Breast epithelium (tissue), 4 donors: ENCODE results near the gene HBS1L. TPM values are rescaled to one million over a fixed set of nuclear protein-coding genes. Genes with fewer than 3 reads are reported as not detected.

Source experiments
- DNase-seq, 2 donors: peaks; one replicate each; pipeline ENCODE4 v3.0.0-alpha.2; 2019; ENCODE audit warnings: low spot score in 2 of 2
- H3K27ac ChIP-seq, 2 donors: fragments of 200-600 bp; sonication (generic) in 1 of 2; one replicate each; pipeline ENCODE4 v1.5.1; 2016 to 2019; ENCODE audit warnings: mild to moderate bottlenecking in 1 of 2
- H3K27me3 ChIP-seq, 2 donors: fragments of 200-600 bp; sonication (generic) in 1 of 2; one replicate each; pipeline versions ENCODE4 v1.5.1 to v1.6.0; 2017 to 2019; ENCODE audit warnings: control low read depth in 1 of 2, mild to moderate bottlenecking in 1 of 2
- H3K36me3 ChIP-seq: fragments of 200-600 bp; one replicate; pipeline ENCODE4 v1.5.1; 2019
- H3K4me1 ChIP-seq, 2 donors: fragments of 200-600 bp; sonication (generic); one replicate each; pipeline ENCODE4 v1.5.1; 2016 to 2019; ENCODE audit warnings: control low read depth in 1 of 2
- H3K4me3 ChIP-seq, 3 donors: fragments of 200-600 bp; sonication (generic); 1 replicate in 2 of 3; 2 replicates in 1 of 3; pipeline ENCODE4 v1.5.1; 2016 to 2019; ENCODE audit warnings: mild to moderate bottlenecking in 3 of 3, moderate library complexity in 2 of 3
- H3K9me3 ChIP-seq, 2 donors: fragments of 200-600 bp; sonication (generic) in 1 of 2; one replicate each; pipeline ENCODE4 v1.5.1; 2016 to 2019; ENCODE audit warnings: control low read depth in 1 of 2
- POLR2A ChIP-seq: fragments of 450-650 bp; IDR thresholded peaks from one replicate; pipeline ENCODE4 v1.6.1; 2016; ENCODE audit warnings: antibody characterized with exemption, mild to moderate bottlenecking, moderate library complexity
- POLR2AphosphoS5 ChIP-seq, 3 donors: sonication (generic); formaldehyde crosslinking; IDR thresholded peaks; one replicate each; pipeline ENCODE4 v1.6.1; 2017; ENCODE audit warnings: antibody characterized with exemption in 3 of 3
- intact Hi-C: fragments of 100-400 bp; cut with DNase I; formaldehyde crosslinking; loops from one replicate; pipeline ENCODE4 v1.15.1; 2023; ENCODE audit warnings: low total_unique reads
- total RNA-seq, 3 donors: library from RNA; depleted of rRNA; stranded (reverse); fragments of >200 nt; gene quantifications; one replicate each; pipeline ENCODE4 v1.1.0, GENCODE V29; 2016
- TF ChIP-seq, protein P1 (sequence below), 3 donors: fragments of 450-650 bp; IDR thresholded peaks; one replicate each; pipeline ENCODE4 v1.5.1; 2016 to 2017; ENCODE audit warnings: antibody characterized with exemption in 3 of 3, mild to moderate bottlenecking in 3 of 3, moderate library complexity in 3 of 3

Gene HBS1L
- total RNA-seq, 3 donors from 2014 or later, result 42.0 to 55.5 (median 52.0) TPM

DNA sequence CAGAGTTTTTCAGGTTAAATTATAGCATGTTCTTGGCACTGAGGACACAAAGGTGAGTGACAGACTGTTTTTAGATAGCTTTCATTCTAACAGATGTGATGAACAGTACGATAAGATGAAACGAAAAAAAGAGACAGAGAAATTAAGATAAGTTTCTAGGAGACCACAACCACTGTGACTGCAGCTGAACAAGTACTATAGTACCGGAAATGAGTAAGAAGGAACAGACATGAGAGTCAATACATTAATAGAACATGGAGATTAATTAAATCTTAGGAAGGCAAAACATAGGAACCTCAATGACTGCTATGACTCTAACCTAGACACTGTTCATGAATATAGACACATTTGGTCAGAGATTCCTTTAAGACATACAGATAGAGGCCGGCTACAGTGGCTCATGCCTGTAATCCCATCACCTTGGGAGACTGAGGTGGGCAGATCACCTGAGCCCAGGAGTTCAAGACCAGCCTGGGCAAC, 40.2 kb downstream of the HBS1L start:
- H3K4me1 ChIP-seq, result no peaks in the 10 kb centered on the region
- no peak overlapping the region for H3K4me3 ChIP-seq
- no peaks in the 10 kb centered on the region for H3K36me3 ChIP-seq
- no peaks in the 10 kb centered on the region for H3K27me3 ChIP-seq
- DNase-seq, result no peak
- intact Hi-C loops, result no loop called here
- TF ChIP-seq, protein P1, sequence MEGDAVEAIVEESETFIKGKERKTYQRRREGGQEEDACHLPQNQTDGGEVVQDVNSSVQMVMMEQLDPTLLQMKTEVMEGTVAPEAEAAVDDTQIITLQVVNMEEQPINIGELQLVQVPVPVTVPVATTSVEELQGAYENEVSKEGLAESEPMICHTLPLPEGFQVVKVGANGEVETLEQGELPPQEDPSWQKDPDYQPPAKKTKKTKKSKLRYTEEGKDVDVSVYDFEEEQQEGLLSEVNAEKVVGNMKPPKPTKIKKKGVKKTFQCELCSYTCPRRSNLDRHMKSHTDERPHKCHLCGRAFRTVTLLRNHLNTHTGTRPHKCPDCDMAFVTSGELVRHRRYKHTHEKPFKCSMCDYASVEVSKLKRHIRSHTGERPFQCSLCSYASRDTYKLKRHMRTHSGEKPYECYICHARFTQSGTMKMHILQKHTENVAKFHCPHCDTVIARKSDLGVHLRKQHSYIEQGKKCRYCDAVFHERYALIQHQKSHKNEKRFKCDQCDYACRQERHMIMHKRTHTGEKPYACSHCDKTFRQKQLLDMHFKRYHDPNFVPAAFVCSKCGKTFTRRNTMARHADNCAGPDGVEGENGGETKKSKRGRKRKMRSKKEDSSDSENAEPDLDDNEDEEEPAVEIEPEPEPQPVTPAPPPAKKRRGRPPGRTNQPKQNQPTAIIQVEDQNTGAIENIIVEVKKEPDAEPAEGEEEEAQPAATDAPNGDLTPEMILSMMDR (IDR thresholded peaks at IDR 0.05), result no peak
- TF ChIP-seq POLR2A (no peak), POLR2AphosphoS5 (IDR thresholded peaks at IDR 0.05) (no peak)
- no peaks in the 10 kb centered on the region for H3K9me3 ChIP-seq
- H3K27ac ChIP-seq, result no peak overlapping the region

DNA sequence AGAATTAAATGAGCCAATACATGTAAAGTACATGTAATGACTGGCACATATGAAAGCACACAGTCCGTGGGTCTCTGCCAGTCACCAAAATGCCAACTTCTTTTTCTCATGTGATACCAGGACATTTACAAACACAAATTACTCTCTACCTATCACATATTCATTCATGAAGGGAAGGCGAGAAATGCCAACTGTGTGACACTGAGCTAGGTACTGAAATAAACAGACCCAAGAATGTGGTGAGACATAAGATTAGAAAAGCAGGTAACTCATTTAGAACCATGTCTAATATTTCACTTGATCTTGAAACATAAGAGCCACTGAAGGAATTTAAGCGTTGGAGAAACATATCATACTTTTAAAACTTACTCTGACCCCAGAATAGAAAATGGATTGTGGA, 41.4 kb downstream of the HBS1L start:
- H3K27ac ChIP-seq, result no peak overlapping the region
- no peaks in the 10 kb centered on the region for H3K9me3 ChIP-seq
- no peaks in the 10 kb centered on the region for H3K27me3 ChIP-seq
- TF ChIP-seq POLR2AphosphoS5 (IDR thresholded peaks at IDR 0.05) (no peak), POLR2A (no peak)
- TF ChIP-seq, protein P1 (IDR thresholded peaks at IDR 0.05), result no peak
- intact Hi-C loops, result no loop called here
- no peak for DNase-seq
- no peak overlapping the region for H3K4me3 ChIP-seq
- no peaks in the 10 kb centered on the region for H3K36me3 ChIP-seq
- no peaks in the 10 kb centered on the region for H3K4me1 ChIP-seq

DNA sequence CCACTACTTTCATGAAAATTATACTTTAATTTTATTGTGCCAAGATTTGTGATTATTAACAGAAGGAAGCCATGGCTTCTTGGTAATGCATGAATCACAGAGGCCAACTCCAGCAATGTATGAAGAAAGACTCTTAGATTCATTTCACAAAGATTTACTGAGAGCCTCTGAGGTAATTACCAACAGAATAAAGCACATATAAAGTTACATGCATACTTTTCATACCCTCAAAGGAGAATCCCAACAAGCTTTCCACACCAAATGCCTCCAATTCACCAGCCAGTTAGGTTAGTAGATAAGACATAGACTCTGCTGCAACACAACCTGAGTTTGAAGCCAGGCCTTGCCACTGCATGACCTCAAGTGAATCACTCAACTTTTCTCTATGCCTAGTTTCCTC, 41.9 kb downstream of the HBS1L start:
- intact Hi-C loops, result no loop called here

DNA sequence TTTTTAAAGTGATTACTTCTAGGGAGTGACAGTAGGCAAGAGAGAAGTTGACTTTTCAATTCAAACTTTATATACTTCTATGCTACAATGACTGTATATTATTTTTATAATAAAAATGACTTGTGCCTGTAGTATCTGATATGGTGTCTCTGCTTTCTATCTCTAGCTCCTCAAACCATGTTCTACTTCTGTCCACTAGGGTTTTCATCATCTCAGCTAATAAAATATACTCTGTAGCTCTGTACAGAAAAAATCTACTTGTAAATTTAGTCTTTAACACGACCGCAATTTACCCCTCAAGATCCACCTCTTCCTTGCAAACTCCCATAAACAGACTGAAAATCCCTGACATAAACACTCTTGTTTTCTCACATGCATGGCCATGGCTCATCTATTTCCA, 42.3 kb downstream of the HBS1L start:
- H3K4me3 ChIP-seq, result no peak overlapping the region
- no peaks in the 10 kb centered on the region for H3K36me3 ChIP-seq
- no peaks in the 10 kb centered on the region for H3K9me3 ChIP-seq
- no peak overlapping the region for H3K27ac ChIP-seq
- intact Hi-C loops, result no loop called here
- no peak for DNase-seq
- H3K27me3 ChIP-seq, result no peaks in the 10 kb centered on the region
- TF ChIP-seq, protein P1 (IDR thresholded peaks at IDR 0.05), result no peak
- TF ChIP-seq POLR2AphosphoS5 (IDR thresholded peaks at IDR 0.05) (no peak), POLR2A (no peak)
- H3K4me1 ChIP-seq, result no peaks in the 10 kb centered on the region

More for the DNA sequence above, 41.9 kb downstream of the HBS1L start:
- Histone ChIP-seq H3K36me3 (no peaks in the 10 kb centered on the region), H3K27ac (no peak overlapping the region), H3K4me1 (no peaks in the 10 kb centered on the region), H3K27me3 (no peaks in the 10 kb centered on the region), H3K4me3 (no peak overlapping the region), H3K9me3 (no peaks in the 10 kb centered on the region)
- TF ChIP-seq, protein P1 (IDR thresholded peaks at IDR 0.05), result no peak
- TF ChIP-seq POLR2A, result no peak
- no peak for TF ChIP-seq POLR2AphosphoS5 (IDR thresholded peaks at IDR 0.05)
- no peak for DNase-seq

DNA sequence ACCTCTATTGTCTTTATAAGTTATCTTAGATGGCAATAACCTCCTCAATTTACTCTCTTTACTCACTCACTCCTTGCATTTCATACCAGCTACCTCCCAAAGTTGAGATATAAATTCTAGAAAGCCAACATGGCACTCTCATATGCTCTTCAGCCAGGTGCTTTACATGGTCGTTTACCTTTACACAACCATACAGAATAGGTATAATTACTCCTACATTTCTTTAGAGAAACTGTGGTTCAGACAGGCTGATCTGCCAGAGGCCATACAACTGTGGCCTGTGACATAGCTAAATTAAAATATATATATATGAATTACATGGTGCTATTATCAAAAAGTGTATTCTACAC, 45.7 kb downstream of the HBS1L start:
- intact Hi-C loops, result no loop called here
- no peak overlapping the region for H3K27ac ChIP-seq
- no peaks in the 10 kb centered on the region for H3K4me1 ChIP-seq
- no peak for DNase-seq
- TF ChIP-seq, protein P1 (IDR thresholded peaks at IDR 0.05), result no peak
- TF ChIP-seq POLR2AphosphoS5 (IDR thresholded peaks at IDR 0.05) (no peak), POLR2A (no peak)
- H3K36me3 ChIP-seq, result no peaks in the 10 kb centered on the region
- H3K4me3 ChIP-seq, result no peak overlapping the region
- no peaks in the 10 kb centered on the region for H3K9me3 ChIP-seq
- H3K27me3 ChIP-seq, result no peaks in the 10 kb centered on the region
